D721Med (cell line): Measurements from ENCODE around the gene RNU6-1.

Source experiments
- DNase-seq: peaks from one replicate; pipeline ENCODE4 v3.0.0; 2011; ENCODE audit warnings: low spot score; ENCODE audit not compliant: insufficient read length
- FAIRE-seq: peaks from 2 replicates; lab custom pipeline; 2011; peaks lifted over from hg19 to GRCh38; lab: Jason Lieb, UNC
- CTCF ChIP-seq: IDR thresholded peaks from 2 replicates; pipeline ENCODE4 v1.5.1; 2012; ENCODE audit warnings: mild to moderate bottlenecking, control low read depth; ENCODE audit not compliant: insufficient read depth; ENCODE audit errors: missing control alignments

The RNU6-1 gene

GRCh38 chr15:67813104-67813634, 26.7 kb downstream of the RNU6-1 start:
- DNase-seq (no peak), FAIRE-seq (no peak)
- no peak for TF ChIP-seq CTCF

- FAIRE-seq = no peak
- no peak for TF ChIP-seq CTCF
Observed at GRCh38 chr15:67812241-67812644, 27.6 kb downstream of the RNU6-1 start.

GRCh38 chr15:67809866-67810265, 30.0 kb downstream of the RNU6-1 start:
- no peak for TF ChIP-seq CTCF
- FAIRE-seq = no peak
- DNase-seq = no peak

More at GRCh38 chr15:67812241-67812644, 27.6 kb downstream of the RNU6-1 start:
- no peak for DNase-seq

GRCh38 chr15:67809441-67809840, 30.4 kb downstream of the RNU6-1 start:
- FAIRE-seq (no peak), DNase-seq (no peak)
- no peak for TF ChIP-seq CTCF

GRCh38 chr15:67808821-67809220, 31.0 kb downstream of the RNU6-1 start:
- FAIRE-seq (no peak), DNase-seq (no peak)
- TF ChIP-seq CTCF = no peak

- DNase-seq = no peak
- FAIRE-seq = no peak
Observed at GRCh38 chr15:67807836-67808235, 32.0 kb downstream of the RNU6-1 start.

More at GRCh38 chr15:67807836-67808235, 32.0 kb downstream of the RNU6-1 start:
- TF ChIP-seq CTCF = no peak
